Fibroblast of pulmonary artery (primary cell): ENCODE results near the gene TEKT2.

ENCODE experiments used
- DNase-seq: peaks from one replicate; pipeline ENCODE4 v3.0.0-alpha.2; 2010; ENCODE audit warnings: low read depth
- H3K4me3 ChIP-seq: replicated peaks from 2 replicates; pipeline ENCODE4 v1.5.1; 2011; ENCODE audit warnings: low read depth, mild to moderate bottlenecking, control low read depth, low read length, moderate library complexity
- TF ChIP-seq, protein P1 (sequence below): IDR thresholded peaks from 2 replicates; pipeline ENCODE4 v1.5.1; 2011; ENCODE audit warnings: mild to moderate bottlenecking, control low read depth, low read length, inconsistent platforms; ENCODE audit errors: missing control alignments

The TEKT2 gene, protein sequence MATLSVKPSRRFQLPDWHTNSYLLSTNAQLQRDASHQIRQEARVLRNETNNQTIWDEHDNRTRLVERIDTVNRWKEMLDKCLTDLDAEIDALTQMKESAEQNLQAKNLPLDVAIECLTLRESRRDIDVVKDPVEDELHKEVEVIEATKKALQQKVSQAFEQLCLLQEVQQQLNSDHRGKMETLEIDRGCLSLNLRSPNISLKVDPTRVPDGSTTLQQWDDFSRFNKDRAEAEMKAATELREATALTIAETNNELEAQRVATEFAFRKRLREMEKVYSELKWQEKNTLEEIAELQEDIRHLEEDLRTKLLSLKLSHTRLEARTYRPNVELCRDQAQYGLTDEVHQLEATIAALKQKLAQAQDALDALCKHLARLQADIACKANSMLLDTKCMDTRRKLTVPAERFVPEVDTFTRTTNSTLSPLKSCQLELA

DNA sequence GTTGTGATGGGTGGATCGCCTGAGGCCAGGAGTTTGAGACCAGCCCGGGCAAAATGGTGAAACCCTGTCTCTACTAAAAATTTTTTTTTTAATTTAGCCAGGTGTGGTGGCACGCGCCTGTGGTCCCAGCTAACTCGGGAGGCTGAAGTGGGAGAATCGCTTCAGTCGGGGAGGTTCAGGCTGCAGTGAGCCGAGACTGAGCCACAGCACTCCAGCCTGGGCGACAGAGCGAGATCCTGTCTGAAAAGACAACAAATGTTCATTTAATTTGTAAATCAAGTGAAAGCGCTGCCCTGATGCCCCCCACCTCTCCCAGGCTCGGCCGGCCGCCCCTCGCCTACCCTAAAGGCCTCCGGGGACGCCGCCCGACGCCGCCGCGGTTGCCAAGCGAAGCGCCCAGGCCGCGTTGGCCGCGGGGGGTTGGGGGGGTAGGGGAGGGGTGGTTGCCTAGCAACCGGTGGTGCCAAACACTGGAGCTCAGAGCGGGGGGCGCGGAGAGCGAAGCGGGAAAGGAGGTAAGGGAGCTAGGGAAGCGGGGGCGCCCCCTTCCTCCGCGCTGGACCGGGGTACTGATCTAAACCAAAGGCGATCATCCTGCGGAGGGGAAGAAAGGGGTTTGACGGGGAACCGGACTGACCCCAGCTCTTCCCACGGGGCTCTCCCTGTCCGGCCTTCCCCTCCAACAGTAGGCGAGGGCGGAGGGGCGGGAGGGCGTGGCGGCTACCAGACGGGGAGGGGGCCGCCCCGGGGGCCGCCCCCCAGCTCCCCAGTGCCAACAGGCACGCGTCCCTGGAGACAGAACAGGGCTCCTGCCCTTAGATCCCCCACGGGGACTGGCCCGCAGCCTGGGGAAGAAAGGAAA, at the start of gene TEKT2:
Gene TEKT2 (plus strand): TSS at position 460 of the 862 bp plus-strand sequence. CDS start 828 bp downstream, outside the sequence.
- peak; percentile 33 for DNase-seq
- TF ChIP-seq, protein P1, sequence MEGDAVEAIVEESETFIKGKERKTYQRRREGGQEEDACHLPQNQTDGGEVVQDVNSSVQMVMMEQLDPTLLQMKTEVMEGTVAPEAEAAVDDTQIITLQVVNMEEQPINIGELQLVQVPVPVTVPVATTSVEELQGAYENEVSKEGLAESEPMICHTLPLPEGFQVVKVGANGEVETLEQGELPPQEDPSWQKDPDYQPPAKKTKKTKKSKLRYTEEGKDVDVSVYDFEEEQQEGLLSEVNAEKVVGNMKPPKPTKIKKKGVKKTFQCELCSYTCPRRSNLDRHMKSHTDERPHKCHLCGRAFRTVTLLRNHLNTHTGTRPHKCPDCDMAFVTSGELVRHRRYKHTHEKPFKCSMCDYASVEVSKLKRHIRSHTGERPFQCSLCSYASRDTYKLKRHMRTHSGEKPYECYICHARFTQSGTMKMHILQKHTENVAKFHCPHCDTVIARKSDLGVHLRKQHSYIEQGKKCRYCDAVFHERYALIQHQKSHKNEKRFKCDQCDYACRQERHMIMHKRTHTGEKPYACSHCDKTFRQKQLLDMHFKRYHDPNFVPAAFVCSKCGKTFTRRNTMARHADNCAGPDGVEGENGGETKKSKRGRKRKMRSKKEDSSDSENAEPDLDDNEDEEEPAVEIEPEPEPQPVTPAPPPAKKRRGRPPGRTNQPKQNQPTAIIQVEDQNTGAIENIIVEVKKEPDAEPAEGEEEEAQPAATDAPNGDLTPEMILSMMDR, result no peak
- H3K4me3 ChIP-seq, result peak within 1 kb of the TSS; percentile 56

DNA sequence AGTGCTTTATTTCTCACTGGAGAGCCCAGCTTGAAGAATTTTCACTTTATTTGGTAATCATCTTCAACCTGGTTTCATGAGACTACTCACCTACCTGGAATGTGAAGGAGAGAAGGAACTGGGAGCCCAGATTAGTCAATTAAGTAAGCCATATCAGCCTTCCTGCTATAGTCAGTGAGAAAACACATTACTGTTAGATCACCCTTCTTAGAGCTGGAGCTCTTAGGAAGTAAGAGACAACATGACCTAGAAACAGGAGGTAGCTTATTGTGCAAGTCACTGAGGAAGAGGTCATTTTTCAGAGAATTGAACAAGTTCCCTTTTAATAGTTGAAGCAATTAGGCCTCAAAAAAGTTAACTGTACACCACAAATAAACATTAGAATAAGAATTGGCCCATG, 49.2 kb upstream of the TEKT2 start:
- peak; percentile 65 for DNase-seq
- TF ChIP-seq, protein P1, result no peak
- H3K4me3 ChIP-seq, result no peak overlapping the region

GRCh38 chr1:36035154-36035553, 48.7 kb upstream of the TEKT2 start:
- TF ChIP-seq, protein P1, result no peak
- no peak for DNase-seq
- no peak overlapping the region for H3K4me3 ChIP-seq

- H3K4me3 ChIP-seq, result no peak overlapping the region
- TF ChIP-seq, protein P1, result no peak
- no peak for DNase-seq
Measured at GRCh38 chr1:36040238-36040637, 43.7 kb upstream of the TEKT2 start.

GRCh38 chr1:36051821-36052220, 32.1 kb upstream of the TEKT2 start:
- no peak for DNase-seq
- TF ChIP-seq, protein P1, result no peak
- H3K4me3 ChIP-seq, result no peak overlapping the region

- no peak for DNase-seq
- H3K4me3 ChIP-seq, result no peak overlapping the region
- TF ChIP-seq, protein P1, result no peak
Measured at GRCh38 chr1:36053978-36054377, 29.9 kb upstream of the TEKT2 start.
